OCI-M2 (cell line): ENCODE results near the gene CEBPZOS.
"Not testable (repeated sequence)": the region's sequence is repeated elsewhere in the genome, so short reads cannot be mapped to it uniquely, and the experiment has no call there.

Experiments
- DNase-seq: peaks from one replicate; lab custom pipeline; 2025; ENCODE audit not compliant: unreplicated experiment; lab: John Stamatoyannopoulos, UW

The CEBPZOS gene

DNA sequence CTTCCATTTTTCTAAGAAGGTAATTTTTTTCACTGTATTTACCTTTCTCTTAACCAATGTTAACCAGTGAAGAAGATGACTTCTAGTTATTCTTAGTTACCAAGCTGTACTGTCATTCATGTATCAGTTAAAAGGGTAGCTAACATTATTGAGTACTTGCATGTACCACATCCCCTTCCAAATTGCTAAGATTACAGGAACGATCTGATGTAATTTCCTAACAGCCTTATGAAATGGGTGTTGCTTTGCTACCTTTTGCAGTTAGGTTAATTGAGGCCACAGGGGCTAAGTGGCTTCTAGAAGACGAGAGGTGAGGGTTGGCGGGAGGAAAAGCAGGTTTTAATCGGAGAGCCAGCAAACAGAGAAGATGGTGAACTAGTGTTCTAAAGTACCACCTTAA lies 6.0 kb upstream of the CEBPZOS start:
- DNase-seq = no peak

DNA sequence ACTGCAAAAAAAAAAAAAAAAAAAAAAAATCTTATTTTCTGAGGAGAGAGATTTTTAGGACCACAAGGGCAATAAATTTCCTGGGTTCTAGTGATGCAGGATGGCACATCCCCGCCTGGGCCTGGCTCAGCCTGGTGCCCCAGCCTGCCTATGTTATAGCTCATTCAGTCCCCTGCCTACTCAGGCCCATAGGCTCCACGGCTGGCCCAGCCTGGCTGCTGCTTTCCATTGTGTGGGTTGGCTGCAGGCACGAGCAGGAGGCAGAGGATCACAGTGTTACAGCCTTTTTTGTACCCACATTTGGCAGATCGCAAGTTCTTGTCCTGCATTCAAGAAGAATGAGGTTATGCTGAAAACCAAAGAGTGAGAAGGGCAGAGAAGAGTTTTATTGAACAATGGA lies 5.0 kb upstream of the CEBPZOS start:
- no peak for DNase-seq

DNA sequence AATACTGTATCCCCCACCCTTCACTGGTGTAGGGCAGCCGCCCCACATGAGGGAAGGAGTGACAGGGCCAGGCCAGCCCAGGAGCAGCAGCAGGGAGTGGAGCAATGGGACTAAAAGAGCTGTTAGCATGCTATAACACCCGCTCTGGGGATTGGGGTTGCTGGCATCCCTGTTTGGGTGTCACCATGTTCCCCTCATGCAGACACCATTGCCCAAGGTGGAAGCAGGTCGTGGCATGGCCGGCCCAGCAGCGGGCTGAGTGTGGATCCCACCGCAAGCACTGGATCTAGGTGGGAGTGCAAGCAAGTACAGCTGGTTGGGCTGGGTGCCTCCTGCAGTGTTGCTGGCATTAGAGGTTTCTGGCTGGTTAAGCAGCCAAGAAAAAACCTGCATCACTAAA lies 4.5 kb upstream of the CEBPZOS start:
- no peak for DNase-seq

DNA sequence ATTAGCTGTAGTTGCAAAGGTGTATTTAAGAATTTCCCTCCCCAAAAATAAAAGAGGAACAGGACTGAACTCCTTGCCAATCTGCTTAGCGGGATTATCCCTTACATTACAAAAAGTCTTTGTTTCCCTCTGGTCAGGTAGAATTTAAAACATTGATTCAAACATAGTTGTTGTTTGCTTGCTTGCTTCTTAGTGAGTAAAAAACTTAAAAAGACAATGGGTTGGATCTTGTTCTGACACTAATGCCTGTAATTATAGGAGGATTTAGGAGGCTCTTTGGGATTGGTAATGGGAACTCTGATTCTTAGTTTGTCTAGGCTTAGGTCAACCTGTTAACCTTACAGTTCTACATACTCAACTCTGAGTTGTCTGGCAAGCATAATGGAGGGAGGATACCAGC lies 3.7 kb upstream of the CEBPZOS start:
- no peak for DNase-seq

DNA sequence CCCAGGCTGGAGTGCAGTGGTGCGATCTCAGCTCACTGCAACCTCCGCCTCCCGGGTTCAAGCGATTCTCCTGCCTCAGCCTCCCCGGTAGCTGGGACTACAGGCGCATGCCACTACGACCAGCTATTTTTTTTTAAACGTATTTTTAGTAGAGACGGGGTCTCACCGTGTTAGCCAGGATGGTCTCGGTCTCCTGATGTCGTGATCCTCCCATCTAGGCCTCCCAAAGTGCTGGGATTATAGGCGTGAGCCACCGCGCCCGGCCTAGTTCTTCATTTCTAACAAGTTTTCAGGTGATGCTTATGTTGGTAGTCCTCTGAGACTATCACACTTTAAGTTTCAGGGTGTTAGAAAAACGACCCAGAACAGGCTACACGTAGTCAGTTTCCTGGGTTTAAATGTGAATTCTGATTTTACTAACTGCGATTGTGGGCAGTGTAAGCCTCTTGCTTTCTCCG lies 405 bp upstream of the CEBPZOS start:
- DNase-seq = not testable (repeated sequence)

DNA sequence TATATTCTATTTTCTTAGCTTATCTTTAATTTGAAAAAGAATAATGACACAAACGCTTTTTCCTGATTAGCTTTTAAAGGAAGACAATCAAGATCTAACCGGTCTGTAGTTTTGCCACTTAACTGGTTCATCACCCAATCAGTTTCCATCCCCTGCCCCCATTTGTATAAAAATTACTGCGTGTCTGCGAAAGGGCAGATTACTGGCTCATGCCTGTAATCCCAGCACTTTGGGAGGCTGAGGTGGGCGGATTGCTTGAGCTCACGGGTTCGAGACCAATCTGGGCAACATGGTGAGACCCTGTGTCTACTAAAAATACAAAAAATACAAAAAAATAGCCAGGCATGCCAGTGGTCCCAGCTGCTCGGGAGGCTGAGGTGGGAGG lies 2.4 kb downstream of the CEBPZOS start:
- no peak for DNase-seq

DNA sequence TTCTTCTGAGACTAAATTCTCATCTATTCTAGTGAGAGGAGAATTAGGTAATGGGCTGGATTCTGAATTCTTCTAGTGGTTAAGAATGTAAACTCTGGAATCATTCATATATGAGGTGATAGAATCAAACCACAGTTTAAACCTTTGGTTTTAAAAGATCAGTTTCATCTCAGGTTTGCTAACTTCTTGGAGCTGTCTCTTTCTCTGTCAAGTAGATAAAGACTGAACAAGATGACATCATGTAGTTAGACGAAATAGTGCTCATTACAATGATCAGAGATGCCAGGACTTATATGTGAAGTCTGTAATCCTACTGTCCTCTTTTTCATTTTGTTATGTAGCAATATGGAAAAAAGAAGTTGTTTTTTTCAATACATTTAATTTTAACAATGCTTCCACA lies 4.9 kb downstream of the CEBPZOS start:
- DNase-seq = no peak

DNA sequence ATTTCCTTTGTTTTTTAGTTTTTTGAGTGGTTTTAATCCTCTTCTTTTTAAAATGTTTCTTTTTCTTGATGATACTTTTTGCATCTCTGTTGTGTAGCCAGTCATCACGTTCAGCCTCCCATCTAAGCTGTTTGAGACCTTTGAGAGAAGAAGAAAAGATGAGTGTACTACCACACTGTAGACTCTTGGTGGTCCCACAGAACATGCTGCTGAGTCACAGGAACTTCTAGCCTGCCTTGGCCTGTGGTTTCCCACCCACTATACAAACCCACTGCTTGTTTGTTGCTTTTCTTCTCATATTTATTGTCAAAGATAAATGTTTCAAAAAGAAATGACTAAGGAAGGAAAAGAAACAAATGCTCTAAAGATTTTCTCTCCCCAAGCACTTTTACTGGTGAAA lies 5.5 kb downstream of the CEBPZOS start:
- DNase-seq = no peak

DNA sequence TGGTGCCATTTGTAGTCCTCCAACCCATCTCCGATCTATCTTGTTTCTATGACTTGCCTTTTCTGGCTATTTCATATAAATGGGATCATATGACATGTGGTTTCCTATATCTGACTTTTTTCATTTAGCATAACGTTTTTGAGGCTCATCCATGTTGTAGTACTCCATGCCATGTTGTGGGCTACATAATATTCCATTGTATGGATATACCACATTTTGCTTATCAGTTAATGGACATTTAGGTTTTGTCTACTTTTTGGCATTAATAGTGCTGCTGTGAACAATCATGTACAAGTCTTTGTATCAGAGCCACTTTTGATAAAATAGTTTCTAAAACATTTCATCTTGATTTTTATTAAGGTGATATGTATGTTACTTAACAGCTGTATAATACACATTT lies 7.4 kb downstream of the CEBPZOS start:
- DNase-seq = no peak

DNA sequence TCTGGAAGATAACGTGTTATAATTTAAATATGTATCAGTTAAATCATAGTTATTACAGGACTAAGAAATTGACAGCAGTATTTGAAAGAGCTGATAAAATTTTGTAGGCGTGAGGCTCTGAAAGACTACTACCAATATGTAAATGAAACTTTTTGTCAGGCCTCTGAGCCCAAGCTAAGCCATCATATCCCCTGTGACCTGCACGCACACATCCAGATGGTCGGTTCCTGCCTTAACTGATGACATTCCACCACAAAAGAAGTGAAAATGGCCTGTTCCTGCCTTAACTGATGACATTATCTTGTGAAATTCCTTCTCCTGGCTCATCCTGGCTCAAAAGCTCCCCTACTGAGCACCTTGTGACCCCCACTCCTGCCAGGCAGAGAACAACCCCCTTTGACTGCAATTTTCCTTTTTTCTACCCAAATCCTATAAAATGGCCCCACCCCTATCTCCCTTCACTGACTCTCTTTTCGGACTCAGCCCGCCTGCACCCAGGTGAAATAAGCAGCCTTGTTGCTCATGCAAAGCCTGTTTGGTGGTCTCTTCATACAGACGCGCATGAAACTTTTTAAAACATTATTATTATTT lies 8.9 kb downstream of the CEBPZOS start:
- not testable (repeated sequence) for DNase-seq

DNA sequence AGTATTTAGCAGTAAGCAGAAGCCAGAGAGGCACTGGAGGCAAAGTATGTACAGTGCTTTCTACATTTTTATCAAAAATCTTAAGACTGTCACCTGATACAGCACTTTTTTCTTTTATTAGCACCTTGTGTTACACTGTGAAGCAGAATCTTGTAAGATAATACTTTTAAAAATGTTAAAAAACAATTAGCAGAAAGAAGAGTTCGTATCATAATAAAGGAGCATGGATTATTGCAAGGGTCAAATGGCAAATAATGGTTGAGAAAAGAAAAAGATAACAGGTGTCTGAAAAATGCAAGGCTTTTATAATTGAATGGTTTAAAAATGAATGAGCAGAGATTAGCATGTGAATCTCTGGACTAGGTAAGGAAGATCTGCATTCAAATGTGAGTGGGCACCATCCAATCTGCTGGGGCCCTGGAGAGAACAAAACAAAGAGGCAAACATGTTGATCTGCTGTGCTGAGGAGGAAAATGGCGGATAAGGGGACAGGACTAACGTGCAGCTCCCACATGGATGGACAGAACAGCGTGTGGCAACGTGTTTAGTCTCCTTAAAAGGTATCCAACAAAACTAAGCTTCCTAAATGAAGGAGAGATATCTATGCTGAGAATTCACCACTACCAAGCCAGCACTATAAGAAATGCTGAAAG lies 9.5 kb downstream of the CEBPZOS start:
- no peak for DNase-seq

DNA sequence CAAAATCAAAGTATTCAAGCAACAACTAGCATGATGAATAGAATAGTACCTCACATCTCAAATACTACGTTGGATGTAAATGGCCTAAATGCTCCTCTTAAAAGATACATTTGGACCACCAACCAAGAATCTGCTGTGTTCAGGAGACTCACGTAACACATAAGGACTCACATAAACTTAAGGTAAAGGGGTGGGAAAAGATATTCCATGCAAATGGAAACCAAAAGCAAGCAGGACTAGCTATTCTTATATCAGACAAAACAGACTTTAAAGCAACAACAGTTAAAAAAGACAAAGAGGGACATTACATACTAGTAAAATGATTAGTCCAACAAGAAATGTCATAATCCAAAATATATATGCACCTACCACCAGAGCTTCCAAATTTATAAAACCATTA lies 10.5 kb downstream of the CEBPZOS start:
- not testable (repeated sequence) for DNase-seq

DNA sequence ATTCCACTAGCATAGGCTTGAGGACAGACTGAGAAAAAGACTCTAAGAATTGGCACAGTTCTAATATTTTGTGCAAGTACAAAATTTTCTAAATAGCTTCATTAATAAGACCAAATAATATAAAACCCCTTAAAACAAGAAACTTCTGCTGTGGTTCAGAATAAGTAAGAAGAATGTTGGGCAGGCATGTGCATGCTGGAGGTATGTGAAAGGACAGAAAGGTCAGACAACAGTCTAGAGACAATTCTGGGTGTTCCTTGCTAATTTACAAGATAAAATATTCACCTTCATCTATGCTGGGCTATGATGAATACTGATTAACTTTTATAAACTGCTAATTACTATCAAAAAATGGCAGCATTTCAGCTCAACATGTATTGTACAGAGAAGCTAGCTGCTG lies 14.9 kb downstream of the CEBPZOS start:
- no peak for DNase-seq

DNA sequence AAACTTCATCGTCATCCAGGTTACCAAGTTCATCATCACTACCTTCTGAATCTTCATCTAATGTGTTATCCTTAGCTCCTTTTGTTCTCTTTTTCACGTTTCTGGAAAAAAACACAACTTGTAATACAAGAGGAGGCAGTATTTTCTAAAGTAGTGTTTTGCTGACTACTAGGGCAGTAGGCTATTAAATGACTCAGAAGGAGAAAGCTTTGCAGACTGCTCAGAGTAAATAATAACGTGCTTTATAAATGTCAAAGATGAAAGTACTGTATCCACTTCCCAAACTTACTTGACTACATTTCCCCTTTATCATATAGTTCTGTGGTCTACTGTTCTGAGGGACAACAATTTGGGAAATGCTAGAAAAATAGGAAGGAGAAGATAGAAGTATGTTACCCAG lies 15.6 kb downstream of the CEBPZOS start:
- DNase-seq = no peak

DNA sequence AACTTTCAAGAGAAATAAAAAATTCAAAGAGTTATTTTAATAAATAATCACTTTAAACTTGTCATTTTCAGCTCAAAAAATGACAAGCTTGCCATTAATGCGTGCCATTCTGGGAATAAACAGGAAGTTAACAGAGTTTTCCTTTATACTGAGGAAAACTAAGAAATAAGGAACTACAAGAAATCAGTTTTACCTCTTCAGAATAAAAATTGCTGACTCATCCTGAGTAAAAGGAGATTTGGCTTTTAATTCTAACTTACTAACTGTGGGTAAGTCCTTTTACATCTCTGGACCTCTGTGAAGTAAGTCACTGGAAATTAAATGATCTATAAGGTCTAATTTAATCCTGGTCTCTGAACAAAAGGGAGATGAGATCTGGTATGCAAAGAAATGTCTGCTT lies 19.0 kb downstream of the CEBPZOS start:
- DNase-seq = no peak

DNA sequence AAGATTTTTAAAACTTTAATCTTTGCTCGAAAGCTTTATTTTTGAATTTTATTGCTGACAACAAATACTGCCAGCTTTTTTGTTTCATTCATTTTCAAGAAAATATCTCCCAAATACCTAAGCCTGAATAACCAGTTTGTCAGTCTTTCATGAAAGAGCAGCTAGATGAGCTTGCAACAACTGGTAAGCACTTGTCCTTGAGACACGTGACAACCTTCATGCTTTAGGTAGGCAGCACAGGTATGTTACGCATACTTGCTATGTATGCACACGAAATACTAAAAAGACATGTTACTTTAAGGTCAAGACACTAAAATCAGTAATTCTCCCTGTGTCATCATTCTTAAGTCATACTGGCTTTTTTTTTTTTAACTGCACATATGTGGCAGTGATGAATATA lies 22.8 kb downstream of the CEBPZOS start:
- no peak for DNase-seq

DNA sequence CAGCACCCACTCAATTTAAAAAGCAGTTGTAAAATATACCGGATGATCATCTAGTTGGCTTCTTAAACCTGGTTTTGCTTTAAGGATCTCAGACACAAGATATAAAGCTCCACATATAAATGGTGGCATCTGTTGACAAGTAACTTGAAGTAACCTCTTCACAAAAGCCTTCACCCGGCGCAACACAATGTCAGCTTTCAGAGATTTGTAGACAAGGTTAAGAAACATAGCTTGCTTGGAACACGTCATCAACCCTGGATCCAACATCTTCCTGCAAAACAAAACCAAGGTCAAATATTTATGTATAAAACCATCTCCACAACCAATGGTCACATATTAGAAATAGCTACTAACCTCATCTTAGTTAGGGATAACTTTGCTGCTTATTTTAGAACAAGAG lies 26.8 kb downstream of the CEBPZOS start:
- DNase-seq = no peak

DNA sequence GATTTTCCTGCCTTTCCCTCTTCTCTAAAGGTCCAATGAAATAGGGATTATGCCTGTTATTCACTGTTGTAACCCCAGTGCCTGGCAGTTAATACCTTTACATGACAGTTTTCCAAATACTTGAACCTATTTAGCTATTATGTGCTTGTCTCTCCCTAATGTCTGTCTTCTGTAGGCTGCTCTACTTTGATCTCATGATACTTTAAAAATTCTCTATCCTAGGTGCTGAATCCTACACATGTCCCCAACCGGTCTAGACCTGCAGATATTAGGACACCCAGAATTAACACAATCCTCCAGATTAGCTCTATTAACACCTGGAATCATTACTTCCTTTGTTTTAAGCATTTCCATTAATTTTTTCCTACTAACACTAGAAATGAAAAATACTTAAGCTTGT lies 27.8 kb downstream of the CEBPZOS start:
- no peak for DNase-seq

DNA sequence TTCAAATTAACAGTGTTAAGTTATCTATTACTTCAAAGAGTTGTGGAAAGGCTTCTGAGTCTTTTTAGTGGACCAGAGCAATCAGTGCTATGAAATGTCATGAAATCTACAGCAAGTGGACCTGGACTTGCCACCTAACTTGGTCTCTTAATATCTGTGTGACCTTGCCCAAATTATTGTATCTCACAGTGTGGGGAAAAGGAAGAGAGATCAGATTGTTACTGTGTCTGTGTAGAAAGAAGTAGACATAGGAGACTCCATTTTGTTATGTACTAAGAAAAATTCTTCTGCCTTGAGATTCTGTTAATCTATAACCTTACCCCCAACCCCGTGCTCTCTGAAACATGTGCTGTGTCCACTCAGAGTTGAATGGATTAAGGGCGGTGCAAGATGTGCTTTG lies 28.8 kb downstream of the CEBPZOS start:
- not testable (repeated sequence) for DNase-seq

DNA sequence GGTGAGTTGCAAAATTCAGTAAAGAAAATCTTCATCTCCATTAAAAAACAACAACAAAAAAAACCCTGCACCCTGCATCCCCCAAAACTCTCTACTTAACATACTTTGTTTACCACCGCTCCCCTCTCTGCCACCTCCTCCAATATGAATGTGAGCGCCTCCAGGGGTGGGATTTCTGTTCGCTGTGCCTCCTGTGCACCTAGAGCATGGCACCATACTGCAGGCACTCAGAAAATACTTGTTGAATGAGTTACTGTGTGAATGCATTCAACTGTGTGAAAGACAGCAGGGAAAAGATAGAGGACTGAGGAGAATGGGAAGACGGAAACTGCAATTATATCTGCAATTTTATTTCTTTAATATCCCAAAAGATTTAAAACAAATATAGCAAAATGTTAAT lies 30.6 kb downstream of the CEBPZOS start:
- DNase-seq = no peak

DNA sequence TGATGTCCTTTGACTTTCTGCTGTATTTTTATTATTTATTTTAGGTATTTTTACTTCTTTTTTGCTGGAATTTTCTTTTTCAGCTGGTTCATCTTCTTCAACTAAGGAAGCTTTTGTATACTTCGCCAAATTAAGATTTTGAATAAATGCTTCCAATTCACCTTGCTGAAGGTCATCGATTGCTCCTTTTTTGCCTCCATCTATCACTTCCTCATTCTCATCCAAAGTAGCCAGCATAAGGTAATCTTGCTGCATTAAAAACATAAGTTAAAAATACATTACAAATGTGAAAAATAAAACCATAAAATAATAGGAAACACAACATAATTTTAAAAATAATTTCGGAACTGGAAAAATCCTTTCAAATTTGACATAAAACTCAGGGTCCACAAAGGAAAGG lies 32.5 kb downstream of the CEBPZOS start:
- no peak for DNase-seq

DNA sequence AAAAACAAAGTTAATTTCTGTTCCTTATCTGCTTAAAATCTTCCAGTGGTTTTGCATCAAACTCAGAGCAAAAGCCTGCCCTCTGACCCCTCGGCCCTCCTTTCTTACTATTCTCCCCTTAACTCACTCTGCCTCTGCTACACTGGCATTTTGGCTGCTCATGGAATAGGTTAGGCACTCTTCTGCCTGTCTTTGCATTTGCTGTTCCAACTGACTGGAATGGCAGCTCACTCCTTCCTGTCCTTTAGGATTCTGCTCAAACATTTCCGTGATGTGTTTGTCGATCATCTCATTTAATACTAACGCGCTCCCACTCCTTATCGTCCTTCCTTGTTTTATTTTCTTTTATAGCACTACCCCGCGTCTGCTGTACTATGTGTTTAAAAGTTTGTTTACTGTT lies 34.3 kb downstream of the CEBPZOS start:
- no peak for DNase-seq
